HepG2 (cell line): ENCODE data around the gene DDRGK1. TPM values are rescaled to one million over a fixed set of nuclear protein-coding genes. Genes with fewer than 3 reads are reported as not detected.
A peak's percentile ranks its signal among the peaks of the same experiment; 100 is the strongest.

ENCODE experiments used
- ATRX ChIP-seq: sonication (generic); formaldehyde crosslinking; IDR thresholded peaks from 2 replicates; pipeline ENCODE4 v1.4.0; 2020; ENCODE audit warnings: missing genetic modification reagents, borderline replicate concordance
- BATF2 ChIP-seq: sonication (generic); formaldehyde crosslinking; IDR thresholded peaks from 2 replicates; pipeline ENCODE4 v1.8.0; 2022; ENCODE audit warnings: mild to moderate bottlenecking, missing genetic modification reagents, moderate library complexity
- DNMT1 ChIP-seq: sonication (generic); formaldehyde crosslinking; IDR thresholded peaks from 2 replicates; pipeline ENCODE4 v1.5.1; 2020; ENCODE audit warnings: mild to moderate bottlenecking, missing genetic modification reagents
- DNMT3B ChIP-seq: conservative IDR thresholded peaks from 2 replicates; pipeline ENCODE4 v1.6.1; 2016; ENCODE audit warnings: missing biosample characterization, control low read depth
- ELK4 ChIP-seq: sonication (generic); formaldehyde crosslinking; IDR thresholded peaks from 2 replicates; pipeline ENCODE4 v1.9.0; 2021; ENCODE audit warnings: missing genetic modification reagents, borderline replicate concordance
- HNF1A ChIP-seq, 2 experiments: sonication (generic) in 1 of 2; formaldehyde crosslinking in 1 of 2; IDR thresholded peaks; 2 replicates each; pipeline versions ENCODE4 v1.4.0 to v1.6.1; 2016 to 2020; ENCODE audit warnings: borderline replicate concordance in 1 of 2, low read depth in 1 of 2, mild to moderate bottlenecking in 1 of 2, missing genetic modification reagents in 1 of 2
- IRX3 ChIP-seq: sonication (generic); formaldehyde crosslinking; IDR thresholded peaks from 2 replicates; pipeline ENCODE4 v1.8.1; 2023; ENCODE audit warnings: mild to moderate bottlenecking, low read depth, missing genetic modification reagents, borderline replicate concordance
- KLF9 ChIP-seq: IDR thresholded peaks from 2 replicates; pipeline ENCODE4 v1.6.1; 2016; ENCODE audit warnings: low read depth
- MLLT10 ChIP-seq: sonication (generic); formaldehyde crosslinking; IDR thresholded peaks from 2 replicates; pipeline ENCODE4 v1.4.0; 2020; ENCODE audit warnings: missing genetic modification reagents
- MXI1 ChIP-seq: IDR thresholded peaks from 3 replicates; pipeline ENCODE4 v1.6.1; 2012; ENCODE audit warnings: low read depth, low read length, inconsistent platforms, borderline replicate concordance
- NFRKB ChIP-seq: fragments of 450-650 bp; IDR thresholded peaks from 2 replicates; pipeline ENCODE4 v1.6.1; 2017
- NKX3-1 ChIP-seq: sonication (generic); formaldehyde crosslinking; IDR thresholded peaks from 2 replicates; pipeline ENCODE4 v1.5.0; 2020; ENCODE audit warnings: missing genetic modification reagents
- PAF1 ChIP-seq: IDR thresholded peaks from 2 replicates; pipeline ENCODE4 v1.6.1; 2016; ENCODE audit warnings: missing genetic modification reagents, missing compliant biosample characterization
- PRDM10 ChIP-seq: sonication (generic); formaldehyde crosslinking; IDR thresholded peaks from 2 replicates; pipeline ENCODE4 v1.4.0; 2020; ENCODE audit warnings: low read depth, missing genetic modification reagents
- SRSF4 ChIP-seq: fragments of 200-400 bp; formaldehyde crosslinking; IDR thresholded peaks from one replicate; pipeline ENCODE4 v1.6.1; 2018; ENCODE audit warnings: mild to moderate bottlenecking, low read depth, low read length, moderate library complexity; ENCODE audit not compliant: poor library complexity, severe bottlenecking
- TCF12 ChIP-seq, 2 experiments: fragments of 450-650 bp in 1 of 2; sonication (generic) in 1 of 2; formaldehyde crosslinking in 1 of 2; IDR thresholded peaks; 2 replicates each; pipeline versions ENCODE4 v1.6.1 to v1.8.0; 2017 to 2022; ENCODE audit warnings: antibody characterized with exemption in 1 of 2, mild to moderate bottlenecking in 1 of 2, missing genetic modification reagents in 1 of 2, moderate library complexity in 1 of 2
- ZNF543 ChIP-seq: sonication (generic); formaldehyde crosslinking; IDR thresholded peaks from 2 replicates; pipeline ENCODE4 v1.4.0; 2020; ENCODE audit warnings: mild to moderate bottlenecking, missing genetic modification reagents
- ZNF720 ChIP-seq: sonication (generic); formaldehyde crosslinking; IDR thresholded peaks from 2 replicates; pipeline ENCODE4 v1.4.0; 2020; ENCODE audit warnings: missing genetic modification reagents
- ZNF792 ChIP-seq: IDR thresholded peaks from 2 replicates; pipeline ENCODE4 v1.6.1; 2016
- ZNF816 ChIP-seq: sonication (generic); formaldehyde crosslinking; IDR thresholded peaks from 2 replicates; pipeline ENCODE4 v1.8.0; 2022; ENCODE audit warnings: missing genetic modification reagents, mild to moderate bottlenecking, borderline replicate concordance
- polyA plus RNA-seq, 8 experiments: library from polyadenylated mRNA; depleted of rRNA in 3 of 8; stranded (reverse) in 7 of 8; unstranded in 1 of 8; fragments of >200 nt; fragmentation: Illumina TruSeq in 4 of 8; extraction: Trizol in 4 of 8; gene quantifications; 2 replicates each; pipeline versions ENCODE4 v1.2.1 to v1.2.3, GENCODE V29; 2011 to 2016; ENCODE audit warnings: low read depth in 4 of 8, missing spikeins in 1 of 8, mixed read lengths in 1 of 8; ENCODE audit not compliant: insufficient read depth in 1 of 8
- total RNA-seq, 5 experiments: library from RNA; depleted of rRNA; stranded (reverse); fragments of >200 nt; fragmentation: Illumina TruSeq; extraction: Trizol; gene quantifications; 2 replicates each; pipeline ENCODE4 v1.2.3, GENCODE V29; 2016; ENCODE audit warnings: low read depth in 1 of 5

DDRGK1 gene
- total and polyA plus RNA-seq, 2 of the 13 experiments (the other 11 are each of a cell fraction or from before 2014, with no cell fraction given), result 96.7 to 149 TPM

- no peak for TF ChIP-seq ELK4 (CRISPR knock-in tag)
- no peak for TF ChIP-seq BATF2 (CRISPR knock-in tag)
- peak; percentile 94 for TF ChIP-seq ZNF792 (CRISPR knock-in tag)
- TF ChIP-seq HNF1A (IDR thresholded peaks at IDR 0.05; ENCODE audit: low read depth), result no peak
- peak; percentile 67 for TF ChIP-seq HNF1A (CRISPR knock-in tag; IDR thresholded peaks at IDR 0.05; ENCODE audit: borderline replicate concordance)
- no peak for TF ChIP-seq TCF12 (IDR thresholded peaks at IDR 0.05)
- TF ChIP-seq TCF12 (CRISPR knock-in tag; IDR thresholded peaks at IDR 0.05), result no peak; the same call in 1 of the 2 replicates
- no peak for TF ChIP-seq ZNF720 (CRISPR knock-in tag)
- TF ChIP-seq MLLT10 (CRISPR knock-in tag), result no peak
- TF ChIP-seq ZNF543, result peak; percentile 65; the same call in 1 of the 2 replicates
- TF ChIP-seq PRDM10 (CRISPR knock-in tag), result no peak
- no peak for TF ChIP-seq NFRKB
- no peak for TF ChIP-seq ATRX (CRISPR knock-in tag)
- TF ChIP-seq DNMT1 (CRISPR knock-in tag), result peak; percentile 93
- TF ChIP-seq IRX3 (CRISPR knock-in tag), result no peak
- no peak for TF ChIP-seq SRSF4
- 0 out of 2 replicates have a peak, but pooled peaks have one; percentile 47 for TF ChIP-seq KLF9 (CRISPR knock-in tag)
- TF ChIP-seq NKX3-1 (CRISPR knock-in tag), result no peak; the same call in 1 of the 2 replicates
- 0 out of 2 replicates have a peak, but pooled peaks have one; percentile 53 for TF ChIP-seq DNMT3B (CRISPR knock-in tag)
- 0 out of 2 replicates have a peak, but pooled peaks have one; percentile 35 for TF ChIP-seq PAF1 (CRISPR knock-in tag)
- peak; percentile 52; the same call in 1 of the 3 replicates for TF ChIP-seq MXI1
- TF ChIP-seq ZNF816 (CRISPR knock-in tag), result peak; percentile 43
Measured at GRCh38 chr20:3218307-3218988, 14.0 kb upstream of the DDRGK1 start (continued).
